ENCODE results near the gene ZNF524. TPM values are rescaled to one million over a fixed set of nuclear protein-coding genes. Genes with fewer than 3 reads are reported as not detected.
A peak's percentile ranks its signal among the peaks of the same experiment; 100 is the strongest.

The ZNF524 gene
- total and polyA plus RNA-seq, 9 of the 15 experiments (the other 6 are each of a cell fraction or from before 2014, with no cell fraction given): 0.08 to 15.6 (median 2.9) TPM

DNA sequence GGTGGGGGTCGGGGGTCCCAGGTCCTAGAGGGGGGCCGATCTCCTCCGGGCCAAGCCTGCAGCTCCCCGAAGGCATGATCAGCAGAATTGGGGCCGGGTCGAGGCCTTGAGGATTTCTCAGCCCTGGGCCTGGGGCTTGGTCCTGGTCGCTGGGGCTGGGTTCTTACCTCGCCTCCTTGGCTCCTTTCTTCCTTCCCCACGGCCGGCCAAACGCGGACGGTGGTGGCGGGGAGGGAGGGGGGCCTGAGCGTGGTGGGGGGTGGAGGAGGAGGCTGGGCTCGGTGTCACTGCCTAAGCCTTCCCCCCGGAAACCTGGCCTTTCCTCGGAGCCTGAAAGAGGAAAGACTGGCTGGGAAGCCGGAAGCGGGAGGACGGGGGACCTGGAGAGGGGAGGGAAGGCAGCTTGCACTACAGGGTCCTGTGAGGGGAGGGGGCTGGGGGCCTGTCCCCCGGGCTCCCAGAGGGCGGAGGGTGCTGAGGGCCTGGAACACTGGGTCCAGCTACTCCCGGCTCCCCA, 19.4 kb upstream of the ZNF524 start, which contains the start of gene ZNF579 (continued):
- TF ChIP-seq, protein P1, sequence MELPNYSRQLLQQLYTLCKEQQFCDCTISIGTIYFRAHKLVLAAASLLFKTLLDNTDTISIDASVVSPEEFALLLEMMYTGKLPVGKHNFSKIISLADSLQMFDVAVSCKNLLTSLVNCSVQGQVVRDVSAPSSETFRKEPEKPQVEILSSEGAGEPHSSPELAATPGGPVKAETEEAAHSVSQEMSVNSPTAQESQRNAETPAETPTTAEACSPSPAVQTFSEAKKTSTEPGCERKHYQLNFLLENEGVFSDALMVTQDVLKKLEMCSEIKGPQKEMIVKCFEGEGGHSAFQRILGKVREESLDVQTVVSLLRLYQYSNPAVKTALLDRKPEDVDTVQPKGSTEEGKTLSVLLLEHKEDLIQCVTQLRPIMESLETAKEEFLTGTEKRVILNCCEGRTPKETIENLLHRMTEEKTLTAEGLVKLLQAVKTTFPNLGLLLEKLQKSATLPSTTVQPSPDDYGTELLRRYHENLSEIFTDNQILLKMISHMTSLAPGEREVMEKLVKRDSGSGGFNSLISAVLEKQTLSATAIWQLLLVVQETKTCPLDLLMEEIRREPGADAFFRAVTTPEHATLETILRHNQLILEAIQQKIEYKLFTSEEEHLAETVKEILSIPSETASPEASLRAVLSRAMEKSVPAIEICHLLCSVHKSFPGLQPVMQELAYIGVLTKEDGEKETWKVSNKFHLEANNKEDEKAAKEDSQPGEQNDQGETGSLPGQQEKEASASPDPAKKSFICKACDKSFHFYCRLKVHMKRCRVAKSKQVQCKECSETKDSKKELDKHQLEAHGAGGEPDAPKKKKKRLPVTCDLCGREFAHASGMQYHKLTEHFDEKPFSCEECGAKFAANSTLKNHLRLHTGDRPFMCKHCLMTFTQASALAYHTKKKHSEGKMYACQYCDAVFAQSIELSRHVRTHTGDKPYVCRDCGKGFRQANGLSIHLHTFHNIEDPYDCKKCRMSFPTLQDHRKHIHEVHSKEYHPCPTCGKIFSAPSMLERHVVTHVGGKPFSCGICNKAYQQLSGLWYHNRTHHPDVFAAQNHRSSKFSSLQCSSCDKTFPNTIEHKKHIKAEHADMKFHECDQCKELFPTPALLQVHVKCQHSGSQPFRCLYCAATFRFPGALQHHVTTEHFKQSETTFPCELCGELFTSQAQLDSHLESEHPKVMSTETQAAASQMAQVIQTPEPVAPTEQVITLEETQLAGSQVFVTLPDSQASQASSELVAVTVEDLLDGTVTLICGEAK (IDR thresholded peaks at IDR 0.05): peak; percentile 96
- TF ChIP-seq, protein P1 (CRISPR knock-in tag; IDR thresholded peaks at IDR 0.05): no peak
- TF ChIP-seq SMAD1 (IDR thresholded peaks at IDR 0.05; ENCODE audit: low read depth, low read length, partially characterized antibody) (no peak), MXI1 (IDR thresholded peaks at IDR 0.05; ENCODE audit: low read depth, low read length) (no peak), ZNF589 (CRISPR knock-in tag; IDR thresholded peaks at IDR 0.05; ENCODE audit: low read depth) (peak; percentile 66; the same call in 1 of the 2 replicates), ZNF347 (CRISPR knock-in tag; IDR thresholded peaks at IDR 0.05; ENCODE audit: low read depth) (no peak), STAG1 (CRISPR knock-in tag; IDR thresholded peaks at IDR 0.05; ENCODE audit: borderline replicate concordance) (no peak), TCF7L2 (IDR thresholded peaks at IDR 0.05; ENCODE audit: low read depth, low read length) (no peak), FIP1L1 (IDR thresholded peaks at IDR 0.05; ENCODE audit: low read depth, low read length, poor library complexity, severe bottlenecking) (no peak), RBBP5 (IDR thresholded peaks at IDR 0.05; ENCODE audit: borderline replicate concordance, insufficient read depth, low read length, poor library complexity, severe bottlenecking) (peak; percentile 62)
- TF ChIP-seq, protein P2, sequence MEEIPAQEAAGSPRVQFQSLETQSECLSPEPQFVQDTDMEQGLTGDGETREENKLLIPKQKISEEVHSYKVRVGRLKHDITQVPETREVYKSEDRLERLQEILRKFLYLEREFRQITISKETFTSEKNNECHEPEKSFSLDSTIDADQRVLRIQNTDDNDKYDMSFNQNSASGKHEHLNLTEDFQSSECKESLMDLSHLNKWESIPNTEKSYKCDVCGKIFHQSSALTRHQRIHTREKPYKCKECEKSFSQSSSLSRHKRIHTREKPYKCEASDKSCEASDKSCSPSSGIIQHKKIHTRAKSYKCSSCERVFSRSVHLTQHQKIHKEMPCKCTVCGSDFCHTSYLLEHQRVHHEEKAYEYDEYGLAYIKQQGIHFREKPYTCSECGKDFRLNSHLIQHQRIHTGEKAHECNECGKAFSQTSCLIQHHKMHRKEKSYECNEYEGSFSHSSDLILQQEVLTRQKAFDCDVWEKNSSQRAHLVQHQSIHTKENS (CRISPR knock-in tag; IDR thresholded peaks at IDR 0.05): no peak
- TF ChIP-seq, protein P3, sequence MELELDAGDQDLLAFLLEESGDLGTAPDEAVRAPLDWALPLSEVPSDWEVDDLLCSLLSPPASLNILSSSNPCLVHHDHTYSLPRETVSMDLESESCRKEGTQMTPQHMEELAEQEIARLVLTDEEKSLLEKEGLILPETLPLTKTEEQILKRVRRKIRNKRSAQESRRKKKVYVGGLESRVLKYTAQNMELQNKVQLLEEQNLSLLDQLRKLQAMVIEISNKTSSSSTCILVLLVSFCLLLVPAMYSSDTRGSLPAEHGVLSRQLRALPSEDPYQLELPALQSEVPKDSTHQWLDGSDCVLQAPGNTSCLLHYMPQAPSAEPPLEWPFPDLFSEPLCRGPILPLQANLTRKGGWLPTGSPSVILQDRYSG (tag; conservative IDR thresholded peaks at IDR 0.05; ENCODE audit: low read depth): no peak
- TF ChIP-seq, protein P4, sequence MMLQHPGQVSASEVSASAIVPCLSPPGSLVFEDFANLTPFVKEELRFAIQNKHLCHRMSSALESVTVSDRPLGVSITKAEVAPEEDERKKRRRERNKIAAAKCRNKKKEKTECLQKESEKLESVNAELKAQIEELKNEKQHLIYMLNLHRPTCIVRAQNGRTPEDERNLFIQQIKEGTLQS (IDR thresholded peaks at IDR 0.05): no peak
- TF ChIP-seq, protein P4 (CRISPR knock-in tag; conservative IDR thresholded peaks at IDR 0.05): no peak
